GM19438 (cell line): ENCODE measurements around the gene OVOL3.
A peak's percentile ranks its signal among the peaks of the same experiment; 100 is the strongest.

Experiments used
- ATAC-seq: cut with Tn5 transposase; IDR thresholded peaks from one replicate; pipeline ENCODE4 v1.9.1; 2021; ENCODE audit warnings: low read depth; ENCODE audit not compliant: unreplicated experiment

The OVOL3 gene

GRCh38 chr19:36099166-36099785 is 11.7 kb upstream of the OVOL3 start:
- no peak for ATAC-seq

DNA sequence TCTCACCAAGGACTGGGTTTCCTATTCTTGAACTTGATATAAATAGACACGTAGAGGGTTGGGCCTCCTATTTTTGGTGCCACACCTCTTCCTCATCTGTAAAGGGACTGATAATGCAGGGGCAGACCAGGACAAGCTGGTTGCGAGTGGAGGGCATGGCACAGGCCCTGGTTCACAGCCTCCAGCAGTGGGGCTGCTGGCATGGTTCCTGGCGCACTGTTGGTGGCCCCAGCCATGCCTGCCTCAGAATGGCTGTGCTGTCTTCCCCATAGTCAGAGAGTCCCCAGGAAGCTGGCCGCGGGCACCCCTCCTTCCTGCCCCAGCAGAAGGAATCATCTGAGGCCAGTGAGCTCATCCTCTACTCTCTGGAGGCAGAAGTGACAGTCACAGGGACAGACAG is 10.5 kb upstream of the OVOL3 start:
- no peak for ATAC-seq

DNA sequence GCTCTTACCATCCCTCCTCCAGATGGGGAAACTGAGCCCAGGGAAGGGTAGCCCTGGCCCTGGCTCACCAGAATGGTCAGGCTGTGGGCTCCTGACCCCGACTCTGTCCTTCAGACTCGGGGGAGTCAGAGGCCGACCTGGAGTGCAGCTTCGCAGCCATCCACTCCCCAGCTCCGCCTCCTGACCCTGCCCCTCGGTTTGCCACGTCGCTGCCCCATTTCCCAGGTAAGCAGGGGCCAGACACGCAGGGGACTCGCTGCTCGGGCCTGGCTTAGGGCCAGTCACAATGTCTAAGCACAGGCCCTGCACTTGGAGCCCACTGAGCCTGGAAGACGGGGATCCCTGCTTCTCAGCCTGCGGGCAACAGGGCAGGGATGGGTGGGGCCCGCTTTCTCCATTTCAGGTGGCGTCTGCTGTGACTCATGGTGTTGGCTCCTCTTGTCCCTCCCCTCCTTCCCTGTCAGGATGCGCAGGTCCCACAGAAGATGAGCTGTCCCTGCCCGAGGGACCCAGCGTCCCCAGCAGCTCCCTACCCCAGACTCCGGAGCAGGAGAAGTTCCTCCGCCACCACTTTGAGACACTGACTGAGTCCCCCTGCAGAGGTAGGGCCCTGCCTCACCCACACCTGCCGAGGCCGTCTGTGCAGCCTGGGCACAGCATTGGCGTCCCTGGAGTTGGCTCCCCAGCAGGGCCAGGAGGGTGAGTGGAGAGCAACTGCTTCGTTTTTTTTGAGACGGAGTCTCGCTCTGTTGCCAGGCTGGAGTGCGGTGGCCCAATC is 9.2 kb upstream of the OVOL3 start:
- no peak for ATAC-seq

DNA sequence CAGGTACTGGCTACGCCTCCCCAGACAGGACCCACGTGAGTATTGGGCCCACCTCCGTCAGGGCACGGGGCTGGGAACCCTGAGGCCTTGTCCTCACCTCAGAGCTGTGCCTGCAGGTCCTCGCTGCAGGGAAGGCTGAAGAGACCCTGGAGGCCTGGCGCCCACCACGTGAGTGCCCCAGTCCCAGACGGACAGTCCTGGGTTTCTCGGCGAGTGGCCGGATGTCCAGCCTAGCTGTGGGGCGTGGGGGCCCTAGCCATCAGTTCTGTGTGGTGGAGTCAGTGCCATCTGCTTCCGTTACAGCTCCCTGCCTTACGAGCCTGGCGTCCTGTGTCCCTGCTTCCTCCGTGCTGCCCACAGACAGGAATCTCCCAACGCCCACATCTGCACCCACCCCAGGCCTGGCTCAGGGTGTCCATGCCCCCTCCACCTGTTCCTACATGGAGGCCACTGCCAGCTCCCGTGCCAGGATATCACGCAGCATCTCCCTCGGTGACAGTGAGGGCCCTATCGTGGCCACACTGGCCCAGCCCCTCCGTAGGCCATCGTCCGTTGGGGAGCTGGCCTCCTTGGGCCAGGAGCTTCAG is 7.8 kb upstream of the OVOL3 start:
- ATAC-seq: no peak

DNA sequence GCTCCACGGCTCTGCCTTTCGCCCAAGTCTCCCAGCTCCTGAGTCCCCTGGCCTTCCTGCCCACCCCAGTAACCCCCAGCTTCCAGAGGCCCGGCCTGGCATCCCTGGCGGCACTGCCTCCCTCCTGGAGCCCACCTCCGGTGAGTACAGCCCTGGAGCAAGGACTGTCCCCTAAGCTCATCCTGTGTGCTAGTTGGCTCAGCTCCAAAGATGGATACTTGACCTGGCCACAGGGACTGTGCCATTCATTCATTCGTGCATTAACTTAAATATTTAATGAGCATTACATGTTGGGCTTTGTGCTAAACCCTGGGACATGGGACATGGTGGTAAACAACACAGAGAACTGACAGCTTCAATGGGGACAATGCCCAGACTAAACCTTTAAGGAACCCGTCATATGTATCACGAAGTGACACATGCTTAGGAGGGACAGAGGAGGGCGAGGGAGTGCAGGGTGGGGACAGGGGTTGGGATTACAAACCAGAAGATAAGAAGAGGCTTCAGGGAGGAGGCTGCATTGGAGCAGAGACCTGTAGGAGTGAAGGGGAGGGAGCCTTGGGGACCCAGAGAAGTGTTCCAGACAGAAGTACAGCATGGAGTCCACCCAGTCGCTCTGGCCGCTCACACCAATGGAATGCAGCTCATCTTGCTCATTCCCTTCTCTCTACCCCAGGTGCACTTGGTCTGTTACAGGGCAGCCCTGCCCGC is 6.9 kb upstream of the OVOL3 start:
- ATAC-seq: no peak

- no peak for ATAC-seq
Observed at GRCh38 chr19:36106441-36106840, 4.5 kb upstream of the OVOL3 start.

DNA sequence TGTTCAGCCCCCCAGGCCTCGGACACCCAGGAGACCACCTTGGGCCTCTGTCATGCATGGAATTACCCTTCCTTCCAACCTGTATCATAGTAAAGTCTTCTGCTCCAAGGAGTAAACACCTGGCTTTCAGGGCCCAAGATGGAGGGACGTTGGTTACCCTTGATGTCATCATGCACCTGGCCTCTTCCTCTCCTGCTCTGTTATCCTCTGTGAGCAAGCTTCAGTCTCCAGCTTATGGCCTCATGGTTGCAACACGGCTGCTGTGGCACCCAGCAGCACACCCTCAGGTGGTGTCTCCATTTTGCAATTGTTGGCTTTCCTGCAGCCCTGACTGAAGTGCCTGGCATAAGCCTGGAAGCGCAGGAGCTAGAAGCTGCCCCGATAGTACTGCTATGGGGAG is 4.0 kb upstream of the OVOL3 start:
- no peak for ATAC-seq

- ATAC-seq: no peak
Observed at GRCh38 chr19:36108684-36109083, 2.3 kb upstream of the OVOL3 start.

DNA sequence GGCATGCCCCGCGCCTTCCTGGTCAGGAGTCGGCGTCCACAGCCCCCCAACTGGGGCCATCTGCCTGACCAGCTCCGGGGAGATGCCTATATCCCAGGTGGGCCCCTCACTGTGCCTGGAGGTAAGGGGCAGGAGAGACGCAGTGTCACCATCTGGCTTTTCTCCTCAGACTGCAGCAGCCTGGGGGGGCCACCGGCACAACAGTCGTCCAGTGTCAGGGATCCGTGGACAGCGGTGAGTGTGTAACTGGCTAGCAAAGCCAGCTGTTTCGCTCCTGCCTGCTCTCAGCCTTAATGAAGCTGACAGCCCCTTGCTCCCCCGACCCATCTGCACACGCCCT is 227 bp downstream of the OVOL3 start:
- no peak for ATAC-seq

DNA sequence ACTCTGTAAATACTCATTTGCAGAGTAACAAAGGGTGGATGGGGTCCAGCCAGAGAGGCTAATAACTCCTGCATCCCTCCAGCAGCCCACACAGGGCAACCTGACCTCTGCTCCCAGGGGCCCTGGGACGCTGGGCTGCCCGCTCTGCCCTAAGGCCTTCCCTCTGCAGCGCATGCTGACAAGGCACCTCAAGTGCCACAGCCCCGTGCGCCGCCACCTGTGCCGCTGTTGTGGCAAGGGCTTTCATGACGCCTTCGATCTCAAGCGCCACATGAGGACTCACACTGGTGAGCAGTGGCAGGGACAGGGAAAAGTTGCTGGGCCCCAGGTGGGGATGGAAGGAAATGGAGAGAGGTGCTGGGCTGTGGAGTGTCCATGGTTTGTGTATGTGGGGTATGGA is 1.7 kb downstream of the OVOL3 start:
- no peak for ATAC-seq

DNA sequence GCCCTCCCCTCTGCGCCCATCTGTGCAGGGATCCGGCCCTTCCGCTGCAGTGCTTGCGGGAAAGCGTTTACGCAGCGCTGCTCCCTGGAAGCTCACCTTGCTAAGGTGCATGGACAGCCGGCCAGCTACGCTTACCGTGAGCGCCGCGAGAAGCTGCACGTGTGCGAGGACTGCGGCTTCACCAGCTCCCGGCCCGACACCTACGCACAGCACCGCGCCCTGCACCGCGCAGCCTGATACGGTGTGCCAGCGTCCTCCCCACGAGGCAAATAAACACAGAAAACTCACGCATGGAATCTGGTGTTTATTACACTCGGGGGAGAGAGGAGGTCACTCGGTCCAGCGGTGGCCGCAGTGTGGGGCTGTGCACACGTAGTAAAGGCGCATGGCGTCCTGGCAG is 2.5 kb downstream of the OVOL3 start:
- no peak for ATAC-seq

- peak; percentile 2 for ATAC-seq
Observed at GRCh38 chr19:36113894-36114720, 3.2 kb downstream of the OVOL3 start.

- ATAC-seq: peak; percentile 84
Observed at GRCh38 chr19:36114721-36115452, 3.9 kb downstream of the OVOL3 start, which contains the start of gene POLR2I. Gene POLR2I (minus strand): TSS chr19:36114875. CDS start chr19:36114856, 19 bp downstream.

GRCh38 chr19:36115453-36116343 is 4.8 kb downstream of the OVOL3 start, which contains the start of gene TBCB:
Gene TBCB (plus strand): TSS chr19:36115468. CDS start chr19:36115561, 93 bp downstream.
- ATAC-seq: peak; percentile 28

GRCh38 chr19:36116344-36116637 is 5.3 kb downstream of the OVOL3 start:
- no peak for ATAC-seq

DNA sequence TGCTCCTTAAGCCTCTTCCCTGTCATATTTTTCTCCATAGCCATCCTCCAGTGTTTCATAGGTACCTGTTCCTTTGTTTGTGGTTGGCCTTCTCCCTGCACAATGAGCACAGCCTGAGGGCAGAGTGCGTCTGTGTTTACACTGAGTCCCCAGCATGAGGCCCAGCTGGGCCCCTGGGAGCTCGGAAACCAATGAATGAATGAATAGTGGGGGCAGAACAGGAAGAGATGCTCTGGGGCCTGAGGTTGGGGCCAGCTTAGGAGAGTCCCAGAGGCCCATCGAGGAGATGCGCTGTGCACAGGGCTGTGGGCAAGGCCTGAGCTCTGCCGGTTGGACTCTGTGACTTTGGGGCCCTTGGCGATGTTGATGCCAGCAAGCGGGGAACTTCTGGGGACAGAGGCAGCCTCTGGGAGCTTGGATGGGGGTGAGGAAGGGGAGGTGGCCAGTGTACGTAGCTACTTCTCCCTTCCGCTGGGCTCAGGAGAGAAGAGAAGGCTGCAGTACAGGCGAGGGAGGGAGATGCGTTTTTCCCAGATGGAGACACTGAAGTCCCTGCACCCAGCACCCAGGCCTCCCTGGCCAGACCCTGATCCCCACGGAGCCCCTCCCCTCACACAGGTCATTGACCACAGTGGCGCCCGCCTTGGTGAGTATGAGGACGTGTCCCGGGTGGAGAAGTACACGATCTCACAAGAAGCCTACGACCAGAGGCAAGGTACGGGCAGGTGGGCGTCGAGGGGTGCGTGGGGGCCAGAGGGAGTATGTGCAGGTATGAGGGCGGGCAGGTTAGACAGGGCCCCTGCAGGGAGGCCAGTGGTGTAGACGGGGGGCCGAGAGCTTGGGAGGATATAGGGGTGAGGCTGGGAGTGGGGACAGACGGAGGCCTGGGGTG is 9.4 kb downstream of the OVOL3 start:
- ATAC-seq: no peak

DNA sequence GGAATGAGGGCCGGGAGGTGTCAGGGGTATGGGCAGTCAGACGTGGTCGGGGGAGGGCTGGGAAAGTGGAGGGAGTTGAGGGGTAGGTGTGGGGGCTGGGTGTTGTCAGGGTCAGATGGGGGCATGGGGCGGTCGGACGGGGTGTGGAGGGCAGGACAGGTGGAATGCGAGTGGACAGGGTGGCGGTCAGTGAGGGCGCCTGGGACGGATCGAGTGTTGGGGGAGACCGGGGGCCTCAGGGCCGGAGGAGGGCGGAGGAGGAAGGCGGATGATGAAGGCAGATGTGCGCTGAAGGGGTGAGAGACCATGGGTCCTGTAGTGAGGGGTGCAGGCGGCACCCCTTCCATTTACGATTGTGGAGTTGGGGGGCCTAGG is 10.0 kb downstream of the OVOL3 start:
- no peak for ATAC-seq

- no peak for ATAC-seq
Observed at GRCh38 chr19:36121486-36122124, 10.7 kb downstream of the OVOL3 start.
